ENCODE data around the gene TCEA2. TPM values are rescaled to one million over a fixed set of nuclear protein-coding genes. Genes with fewer than 3 reads are reported as not detected.
"Not testable (repeated sequence)": the region's sequence is repeated elsewhere in the genome, so short reads cannot be mapped to it uniquely, and the experiment has no call there.

TCEA2 gene
- total RNA-seq, 1 donor from 2014 or later, result 8.4 TPM

DNA sequence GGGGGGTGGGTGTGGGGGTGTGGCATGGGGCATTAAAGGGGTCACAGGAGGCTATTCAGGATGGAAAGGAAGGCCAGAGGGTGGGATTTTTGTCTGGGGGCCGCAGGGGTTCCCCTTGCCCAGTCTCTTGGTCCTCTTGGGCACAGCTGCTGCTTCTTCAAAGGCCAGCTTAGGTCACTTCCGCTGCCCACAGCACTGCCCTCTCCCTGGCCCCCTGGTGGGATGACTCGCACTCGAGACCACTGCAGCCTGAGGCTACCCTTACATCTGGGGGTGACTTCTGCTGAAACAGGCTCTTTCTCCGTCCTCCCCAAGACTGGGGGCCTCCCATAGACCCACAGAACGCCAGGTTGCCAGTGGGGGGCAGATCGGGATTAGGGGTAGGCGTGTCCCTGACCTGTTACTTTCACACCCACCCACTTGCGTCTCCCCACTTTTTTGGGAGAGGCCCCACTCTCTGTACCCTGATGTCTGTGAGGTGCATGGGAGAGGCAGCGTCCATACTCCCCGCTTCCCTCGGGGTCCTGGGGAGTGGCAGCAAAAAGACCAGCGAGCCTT, 19.9 kb downstream of the TCEA2 start:
- Histone ChIP-seq H3K9ac (ENCODE audit: low read depth in 1 of 3, low read length in 3 of 3) (no peak overlapping the region), H3K36me3 (ENCODE audit: control insufficient read depth in 3 of 3, insufficient read depth in 3 of 3, low read length in 3 of 3) (no peaks in the 10 kb centered on the region), H3K27ac (ENCODE audit: low read depth, low read length) (no peak overlapping the region), H3K9me3 (ENCODE audit: control insufficient read depth in 3 of 3, low read length in 3 of 3) (peaks cover 0 to 4% (median 0%) of the 10 kb centered on the region in 3 donors), H3K4me3 (ENCODE audit: low read length in 3 of 3) (peak overlapping the region in 2 of 3 donors; percentile 49), H3K27me3 (ENCODE audit: control insufficient read depth in 3 of 3, insufficient read depth in 3 of 3, low read length in 3 of 3) (peaks cover 35 to 46% (median 40%) of the 10 kb centered on the region in 3 donors), H3K4me1 (ENCODE audit: control insufficient read depth in 3 of 3, insufficient read depth in 3 of 3, low read length in 3 of 3) (peaks cover 18 to 31% (median 30%) of the 10 kb centered on the region in 3 donors)

DNA sequence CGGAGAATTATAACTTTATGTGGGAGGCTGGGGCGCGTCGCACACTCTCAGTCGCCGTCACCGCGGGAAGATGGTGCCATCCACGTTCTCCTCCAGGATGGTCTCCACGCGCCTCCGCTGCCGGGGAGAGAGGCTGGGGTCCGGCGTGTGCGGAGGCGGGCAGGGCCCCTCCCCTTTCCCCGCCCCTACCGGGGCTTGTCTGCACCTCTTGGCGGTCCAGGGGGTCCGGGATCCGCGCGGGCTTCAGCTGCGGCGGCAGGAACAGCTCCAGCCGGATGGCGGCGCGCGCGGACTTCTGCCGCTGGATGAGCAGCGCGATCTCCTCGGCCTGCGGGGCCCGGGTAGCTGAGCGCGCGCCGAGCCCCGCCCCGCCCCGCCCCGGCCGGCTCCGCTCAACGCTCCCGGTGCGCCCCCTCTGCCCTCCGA, 20.4 kb downstream of the TCEA2 start:
- Histone ChIP-seq H3K9me3 (ENCODE audit: control insufficient read depth in 3 of 3, low read length in 3 of 3) (peaks cover 0 to 4% (median 0%) of the 10 kb centered on the region in 3 donors), H3K27me3 (ENCODE audit: control insufficient read depth in 3 of 3, insufficient read depth in 3 of 3, low read length in 3 of 3) (peaks cover 40 to 51% (median 40%) of the 10 kb centered on the region in 3 donors), H3K4me3 (ENCODE audit: low read length in 3 of 3) (peak overlapping the region in 2 of 3 donors; percentile 49 to 61), H3K27ac (ENCODE audit: low read depth, low read length) (no peak overlapping the region), H3K9ac (ENCODE audit: low read depth in 1 of 3, low read length in 3 of 3) (peak overlapping the region in 1 of 3 donors; percentile 45), H3K4me1 (ENCODE audit: control insufficient read depth in 3 of 3, insufficient read depth in 3 of 3, low read length in 3 of 3) (peaks cover 16 to 26% (median 26%) of the 10 kb centered on the region in 3 donors), H3K36me3 (ENCODE audit: control insufficient read depth in 3 of 3, insufficient read depth in 3 of 3, low read length in 3 of 3) (no peaks in the 10 kb centered on the region)

DNA sequence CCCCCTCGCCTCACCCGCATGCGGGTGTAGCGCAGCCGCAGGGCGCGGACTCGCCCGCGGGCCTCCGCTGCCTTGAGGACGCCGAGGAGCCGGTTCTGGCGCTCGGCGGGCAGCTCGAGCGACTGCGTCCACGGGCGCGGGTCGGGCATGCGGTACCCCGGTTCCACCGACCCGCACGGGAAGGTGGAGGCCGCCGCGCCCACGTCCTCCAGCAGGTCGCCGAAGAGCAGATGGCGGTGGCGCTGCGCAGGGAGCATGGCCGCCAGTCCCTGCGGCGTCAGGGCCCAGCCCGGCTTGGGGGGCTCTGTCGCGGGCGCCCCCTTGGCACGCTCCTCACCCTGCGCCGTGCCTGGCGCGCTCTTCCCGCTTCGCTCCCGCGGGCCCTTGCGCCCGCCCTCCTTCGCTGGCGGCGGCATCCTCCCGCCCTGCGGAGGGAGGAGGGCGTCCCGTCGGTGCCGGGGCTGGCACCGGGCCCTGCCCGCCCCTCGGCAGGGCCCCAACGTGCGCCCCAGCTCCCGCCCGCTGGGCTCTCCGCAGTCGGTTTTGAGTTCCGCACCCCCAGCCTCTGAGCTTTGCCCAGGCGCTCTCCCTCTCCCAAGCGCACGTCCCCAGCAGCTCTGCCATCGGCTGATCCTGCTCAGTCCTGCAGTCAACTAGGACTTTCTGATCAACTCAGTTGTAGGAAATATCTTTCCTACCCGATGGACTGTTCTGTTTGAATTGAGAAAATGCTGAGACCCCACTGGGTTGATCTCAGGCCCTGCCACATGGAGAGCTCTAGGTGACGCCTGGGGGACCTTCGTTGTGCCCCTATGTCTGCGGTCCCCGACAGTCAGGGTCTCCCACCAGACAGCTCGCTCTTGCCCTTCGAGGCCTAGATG, 21.0 kb downstream of the TCEA2 start, which contains the start of gene LKAAEAR1:
LKAAEAR1 (minus strand) TSS at position 595 of the 881 bp plus-strand sequence; CDS start at position 416, 179 bp downstream.
- H3K36me3 ChIP-seq (ENCODE audit: control insufficient read depth in 3 of 3, insufficient read depth in 3 of 3, low read length in 3 of 3), result no peaks in the 10 kb centered on the region
- peaks cover 38 to 51% (median 44%) of the 10 kb centered on the region in 3 donors for H3K27me3 ChIP-seq (ENCODE audit: control insufficient read depth in 3 of 3, insufficient read depth in 3 of 3, low read length in 3 of 3)
- H3K4me3 ChIP-seq (ENCODE audit: low read length in 3 of 3), result peak within 1 kb of the TSS in 2 of 3 donors; percentile 49 to 61
- peaks cover 9 to 20% (median 19%) of the 10 kb centered on the region in 3 donors for H3K4me1 ChIP-seq (ENCODE audit: control insufficient read depth in 3 of 3, insufficient read depth in 3 of 3, low read length in 3 of 3)
- no peak within 1 kb of the TSS for H3K27ac ChIP-seq (ENCODE audit: low read depth, low read length)
- peak within 1 kb of the TSS in 1 of 3 donors; percentile 45 for H3K9ac ChIP-seq (ENCODE audit: low read depth in 1 of 3, low read length in 3 of 3)
- H3K9me3 ChIP-seq (ENCODE audit: control insufficient read depth in 3 of 3, low read length in 3 of 3), result peaks cover 0 to 4% (median 0%) of the 10 kb centered on the region in 3 donors

DNA sequence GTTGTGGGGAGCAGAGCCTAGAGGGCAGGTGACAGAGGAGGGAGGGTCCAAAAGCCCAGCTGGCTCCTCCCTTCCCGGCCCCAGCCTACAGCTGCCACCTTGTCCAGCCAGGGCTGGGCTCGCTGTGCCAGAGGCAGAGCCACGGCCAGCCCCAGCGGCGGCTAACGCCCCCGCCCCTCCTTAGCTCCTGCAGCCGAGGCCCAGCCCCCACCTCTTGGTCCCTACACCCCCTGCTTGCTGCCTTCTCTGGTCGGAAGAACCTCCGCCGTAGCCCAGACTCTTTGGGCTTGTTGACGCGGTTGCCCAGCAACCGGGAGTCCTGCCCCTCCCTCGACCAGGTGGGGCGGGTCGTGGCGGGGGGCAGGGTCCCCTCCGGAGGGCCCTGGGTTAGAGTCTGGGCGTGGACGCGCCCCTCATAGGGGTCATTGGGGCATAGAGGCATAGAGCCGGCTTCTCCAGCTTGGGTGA, 21.7 kb downstream of the TCEA2 start:
- Histone ChIP-seq H3K4me3 (ENCODE audit: low read length in 3 of 3) (no peak overlapping the region), H3K9ac (ENCODE audit: low read depth in 1 of 3, low read length in 3 of 3) (no peak overlapping the region), H3K4me1 (ENCODE audit: control insufficient read depth in 3 of 3, insufficient read depth in 3 of 3, low read length in 3 of 3) (peaks cover 7 to 18% (median 15%) of the 10 kb centered on the region in 3 donors), H3K36me3 (ENCODE audit: control insufficient read depth in 3 of 3, insufficient read depth in 3 of 3, low read length in 3 of 3) (no peaks in the 10 kb centered on the region), H3K9me3 (ENCODE audit: control insufficient read depth in 3 of 3, low read length in 3 of 3) (peaks cover 0 to 4% (median 0%) of the 10 kb centered on the region in 3 donors), H3K27me3 (ENCODE audit: control insufficient read depth in 3 of 3, insufficient read depth in 3 of 3, low read length in 3 of 3) (peaks cover 38 to 56% (median 45%) of the 10 kb centered on the region in 3 donors), H3K27ac (ENCODE audit: low read depth, low read length) (no peak overlapping the region)

DNA sequence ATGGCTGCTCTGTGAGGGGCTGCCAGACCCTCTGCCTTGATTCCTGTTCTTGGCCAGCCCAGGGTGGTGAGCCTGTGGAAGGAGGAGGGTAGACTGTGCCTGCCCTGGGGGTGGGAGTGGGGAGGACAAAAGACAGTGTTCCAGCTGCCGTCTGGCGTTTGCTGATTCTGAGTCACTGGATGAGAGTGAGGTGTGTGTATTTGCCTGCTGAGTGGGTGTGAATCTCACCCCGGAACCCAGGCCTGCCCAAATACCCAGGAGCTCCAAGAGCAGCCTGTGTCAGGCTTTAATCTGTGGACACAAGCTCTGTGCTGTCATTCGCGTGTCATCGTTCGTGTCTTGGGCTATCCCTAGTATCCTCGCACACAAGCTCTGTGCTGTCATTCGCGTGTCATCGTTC, 23.8 kb downstream of the TCEA2 start:
- Histone ChIP-seq H3K27me3 (ENCODE audit: control insufficient read depth in 3 of 3, insufficient read depth in 3 of 3, low read length in 3 of 3) (peaks cover 41 to 63% (median 52%) of the 10 kb centered on the region in 3 donors), H3K9me3 (ENCODE audit: control insufficient read depth in 3 of 3, low read length in 3 of 3) (peaks cover 0 to 4% (median 0%) of the 10 kb centered on the region in 3 donors), H3K36me3 (ENCODE audit: control insufficient read depth in 3 of 3, insufficient read depth in 3 of 3, low read length in 3 of 3) (no peaks in the 10 kb centered on the region), H3K4me1 (ENCODE audit: control insufficient read depth in 3 of 3, insufficient read depth in 3 of 3, low read length in 3 of 3) (peaks cover 7 to 13% (median 13%) of the 10 kb centered on the region in 3 donors), H3K9ac (ENCODE audit: low read depth in 1 of 3, low read length in 3 of 3) (no peak overlapping the region), H3K4me3 (ENCODE audit: low read length in 3 of 3) (no peak overlapping the region), H3K27ac (ENCODE audit: low read depth, low read length) (no peak overlapping the region)

DNA sequence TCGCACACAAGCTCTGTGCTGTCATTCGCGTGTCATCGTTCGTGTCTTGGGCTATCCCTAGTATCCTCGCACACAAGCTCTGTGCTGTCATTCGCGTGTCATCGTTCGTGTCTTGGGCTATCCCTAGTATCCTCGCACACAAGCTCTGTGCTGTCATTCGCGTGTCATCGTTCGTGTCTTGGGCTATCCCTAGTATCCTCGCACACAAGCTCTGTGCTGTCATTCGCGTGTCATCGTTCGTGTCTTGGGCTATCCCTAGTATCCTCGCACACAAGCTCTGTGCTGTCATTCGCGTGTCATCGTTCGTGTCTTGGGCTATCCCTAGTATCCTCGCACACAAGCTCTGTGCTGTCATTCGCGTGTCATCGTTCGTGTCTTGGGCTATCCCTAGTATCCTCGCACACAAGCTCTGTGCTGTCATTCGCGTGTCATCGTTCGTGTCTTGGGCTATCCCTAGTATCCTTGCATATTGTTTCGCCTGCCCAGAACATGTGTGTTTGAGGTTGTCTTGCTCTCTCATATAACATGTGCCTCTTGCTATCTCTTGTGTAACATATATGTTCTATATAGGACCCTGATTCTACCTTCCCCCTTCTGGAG, 24.3 kb downstream of the TCEA2 start:
- not testable (repeated sequence) for H3K27ac ChIP-seq (ENCODE audit: low read depth, low read length); H3K36me3 ChIP-seq (ENCODE audit: control insufficient read depth in 3 of 3, insufficient read depth in 3 of 3, low read length in 3 of 3); H3K9ac ChIP-seq (ENCODE audit: low read depth in 1 of 3, low read length in 3 of 3); H3K4me3 ChIP-seq (ENCODE audit: low read length in 3 of 3); H3K9me3 ChIP-seq (ENCODE audit: control insufficient read depth in 3 of 3, low read length in 3 of 3)
- Histone ChIP-seq H3K4me1 (ENCODE audit: control insufficient read depth in 3 of 3, insufficient read depth in 3 of 3, low read length in 3 of 3) (peaks cover 7 to 13% (median 13%) of the 10 kb centered on the region in 3 donors), H3K27me3 (ENCODE audit: control insufficient read depth in 3 of 3, insufficient read depth in 3 of 3, low read length in 3 of 3) (peaks cover 40 to 65% (median 52%) of the 10 kb centered on the region in 3 donors)

DNA sequence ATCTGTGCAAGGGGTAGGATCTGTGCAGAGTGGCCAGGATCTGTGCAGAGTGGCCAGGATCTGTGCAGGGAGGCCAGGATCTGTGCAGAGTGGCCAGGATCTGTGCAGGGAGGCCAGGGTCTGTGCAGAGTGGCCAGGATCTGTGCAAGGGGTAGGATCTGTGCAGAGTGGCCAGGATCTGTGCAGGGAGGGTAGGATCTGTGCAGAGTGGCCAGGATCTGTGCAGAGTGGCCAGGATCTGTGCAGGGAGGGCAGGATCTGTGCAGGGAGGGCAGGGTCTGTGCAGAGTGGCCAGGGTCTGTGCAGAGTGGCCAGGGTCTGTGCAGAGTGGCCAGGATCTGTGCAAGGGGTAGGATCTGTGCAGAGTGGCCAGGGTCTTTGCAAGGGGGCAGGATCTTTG, 25.6 kb downstream of the TCEA2 start:
- H3K4me3 ChIP-seq (ENCODE audit: low read length in 3 of 3), result not testable (repeated sequence)

DNA sequence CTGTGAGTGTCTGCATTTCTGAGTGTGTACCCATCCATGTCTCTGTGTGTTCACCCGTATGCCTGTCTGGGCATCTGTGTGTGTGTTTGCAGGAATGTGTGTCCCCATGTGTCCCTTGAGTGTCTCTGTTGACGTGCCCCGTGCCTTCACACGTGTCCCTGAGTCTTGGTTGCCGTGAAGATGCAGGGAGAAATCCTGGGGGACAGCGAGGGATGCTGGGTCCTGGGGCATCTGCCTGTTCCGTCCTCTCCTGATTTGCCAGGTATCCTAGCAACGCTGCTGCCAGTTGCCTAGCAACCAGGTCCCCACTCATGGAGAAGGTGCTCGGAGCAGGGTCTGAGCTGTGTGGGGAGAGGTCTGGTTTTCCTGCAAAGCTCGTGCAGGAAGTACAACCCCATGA, 27.2 kb downstream of the TCEA2 start:
- Histone ChIP-seq H3K27me3 (ENCODE audit: control insufficient read depth in 3 of 3, insufficient read depth in 3 of 3, low read length in 3 of 3) (peaks cover 21 to 52% (median 31%) of the 10 kb centered on the region in 3 donors), H3K4me3 (ENCODE audit: low read length in 3 of 3) (no peak overlapping the region), H3K36me3 (ENCODE audit: control insufficient read depth in 3 of 3, insufficient read depth in 3 of 3, low read length in 3 of 3) (no peaks in the 10 kb centered on the region), H3K9ac (ENCODE audit: low read depth in 1 of 3, low read length in 3 of 3) (no peak overlapping the region), H3K27ac (ENCODE audit: low read depth, low read length) (no peak overlapping the region), H3K9me3 (ENCODE audit: control insufficient read depth in 3 of 3, low read length in 3 of 3) (peaks cover 0 to 4% (median 0%) of the 10 kb centered on the region in 3 donors), H3K4me1 (ENCODE audit: control insufficient read depth in 3 of 3, insufficient read depth in 3 of 3, low read length in 3 of 3) (no peaks in the 10 kb centered on the region)

More for the DNA sequence above, 25.6 kb downstream of the TCEA2 start:
- not testable (repeated sequence) for H3K4me1 ChIP-seq (ENCODE audit: control insufficient read depth in 3 of 3, insufficient read depth in 3 of 3, low read length in 3 of 3); H3K9me3 ChIP-seq (ENCODE audit: control insufficient read depth in 3 of 3, low read length in 3 of 3); H3K9ac ChIP-seq (ENCODE audit: low read depth in 1 of 3, low read length in 3 of 3); H3K27ac ChIP-seq (ENCODE audit: low read depth, low read length); H3K36me3 ChIP-seq (ENCODE audit: control insufficient read depth in 3 of 3, insufficient read depth in 3 of 3, low read length in 3 of 3)
- H3K27me3 ChIP-seq (ENCODE audit: control insufficient read depth in 3 of 3, insufficient read depth in 3 of 3, low read length in 3 of 3), result peaks cover 33 to 67% (median 46%) of the 10 kb centered on the region in 3 donors

DNA sequence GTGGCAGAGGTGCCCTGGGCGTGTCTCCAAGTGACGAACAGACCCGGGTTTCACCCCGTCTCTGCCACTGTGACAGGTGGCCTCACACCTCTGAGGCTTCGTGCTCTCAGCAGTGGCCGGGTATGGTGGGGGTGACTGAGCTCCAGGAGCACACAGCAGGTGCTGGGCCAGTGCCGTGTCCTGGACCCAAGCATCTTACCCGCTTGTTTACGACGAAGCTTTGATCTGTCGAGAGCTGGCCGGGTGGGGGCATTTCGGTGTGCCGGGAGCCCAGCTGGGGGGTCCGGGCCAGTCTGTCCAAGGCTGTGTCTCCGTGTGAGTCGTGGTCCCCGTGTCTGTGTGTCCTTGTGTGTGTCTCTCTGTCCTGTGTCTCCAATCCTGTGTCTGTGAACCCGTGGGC, 28.3 kb downstream of the TCEA2 start:
- H3K36me3 ChIP-seq (ENCODE audit: control insufficient read depth in 3 of 3, insufficient read depth in 3 of 3, low read length in 3 of 3), result no peaks in the 10 kb centered on the region
- H3K4me1 ChIP-seq (ENCODE audit: control insufficient read depth in 3 of 3, insufficient read depth in 3 of 3, low read length in 3 of 3), result no peaks in the 10 kb centered on the region
- no peak overlapping the region for H3K9ac ChIP-seq (ENCODE audit: low read depth in 1 of 3, low read length in 3 of 3)
- H3K27me3 ChIP-seq (ENCODE audit: control insufficient read depth in 3 of 3, insufficient read depth in 3 of 3, low read length in 3 of 3), result peaks cover 21 to 49% (median 22%) of the 10 kb centered on the region in 3 donors
- H3K4me3 ChIP-seq (ENCODE audit: low read length in 3 of 3), result no peak overlapping the region
- peaks cover 0 to 4% (median 0%) of the 10 kb centered on the region in 3 donors for H3K9me3 ChIP-seq (ENCODE audit: control insufficient read depth in 3 of 3, low read length in 3 of 3)
- H3K27ac ChIP-seq (ENCODE audit: low read depth, low read length), result no peak overlapping the region

Measured in skeletal muscle tissue (tissue), 4 donors.